BLaER1 (cell line): ENCODE results near the gene GIT1.
"Not testable (repeated sequence)": the region's sequence is repeated elsewhere in the genome, so short reads cannot be mapped to it uniquely, and the experiment has no call there.

ENCODE experiments used
- H3K27ac ChIP-seq: shearing (Covaris generic); formaldehyde crosslinking; 2 replicates; pipeline ENCODE4 v1.8.1; 2022
- H3K27me3 ChIP-seq: shearing (Covaris generic); formaldehyde crosslinking; 2 replicates; pipeline ENCODE4 v1.8.1; 2022
- H3K36me3 ChIP-seq: shearing (Covaris generic); formaldehyde crosslinking; 2 replicates; pipeline ENCODE4 v1.8.1; 2022
- H3K4me1 ChIP-seq: shearing (Covaris generic); formaldehyde crosslinking; 2 replicates; pipeline ENCODE4 v1.8.1; 2022
- H3K4me2 ChIP-seq: shearing (Covaris generic); formaldehyde crosslinking; 2 replicates; pipeline ENCODE4 v1.8.1; 2022
- H3K4me3 ChIP-seq: shearing (Covaris generic); formaldehyde crosslinking; 2 replicates; pipeline ENCODE4 v1.8.1; 2022
- H3K9ac ChIP-seq: shearing (Covaris generic); formaldehyde crosslinking; 2 replicates; pipeline ENCODE4 v1.8.1; 2022
- H3K9me3 ChIP-seq: shearing (Covaris generic); formaldehyde crosslinking; 2 replicates; pipeline ENCODE4 v1.8.1; 2022
- H4K20me1 ChIP-seq: shearing (Covaris generic); formaldehyde crosslinking; 2 replicates; pipeline ENCODE4 v1.8.1; 2022
- Cebpa-rat ChIP-seq: shearing (Covaris generic); IDR thresholded peaks from 2 replicates; pipeline ENCODE4 v1.8.1; 2022

GIT1 gene

GRCh38 chr17:29561554-29562517, 27.6 kb downstream of the GIT1 start:
- H4K20me1 ChIP-seq: peaks cover 10% of the 10 kb centered on the region
- H3K4me1 ChIP-seq: peaks cover 89% of the 10 kb centered on the region
- peak overlapping the region; percentile 75 for H3K9ac ChIP-seq
- H3K9me3 ChIP-seq: no peaks in the 10 kb centered on the region
- peak overlapping the region; percentile 48 for H3K4me3 ChIP-seq
- no peaks in the 10 kb centered on the region for H3K27me3 ChIP-seq
- H3K27ac ChIP-seq: peak overlapping the region; percentile 96
- TF ChIP-seq Cebpa-rat: no peak
- peak overlapping the region; percentile 97 for H3K4me2 ChIP-seq
- H3K36me3 ChIP-seq: peaks cover 23% of the 10 kb centered on the region

GRCh38 chr17:29560316-29560715, 29.1 kb downstream of the GIT1 start:
- no peak for TF ChIP-seq Cebpa-rat
- Histone ChIP-seq H3K9ac (peak overlapping the region; percentile 75), H3K4me1 (peaks cover 87% of the 10 kb centered on the region), H3K36me3 (peaks cover 23% of the 10 kb centered on the region), H3K27ac (peak overlapping the region; percentile 96), H3K4me3 (peak overlapping the region; percentile 48), H3K9me3 (no peaks in the 10 kb centered on the region), H3K27me3 (no peaks in the 10 kb centered on the region), H3K4me2 (peak overlapping the region; percentile 97), H4K20me1 (peaks cover 10% of the 10 kb centered on the region)

GRCh38 chr17:29559640-29560039, 29.8 kb downstream of the GIT1 start:
- peaks cover 7% of the 10 kb centered on the region for H4K20me1 ChIP-seq
- peaks cover 22% of the 10 kb centered on the region for H3K36me3 ChIP-seq
- H3K9ac ChIP-seq: peak overlapping the region; percentile 75
- H3K4me2 ChIP-seq: peak overlapping the region; percentile 97
- peak overlapping the region; percentile 96 for H3K27ac ChIP-seq
- peaks cover 80% of the 10 kb centered on the region for H3K4me1 ChIP-seq
- H3K9me3 ChIP-seq: no peaks in the 10 kb centered on the region
- no peak for TF ChIP-seq Cebpa-rat
- H3K27me3 ChIP-seq: no peaks in the 10 kb centered on the region
- peak overlapping the region; percentile 40 for H3K4me3 ChIP-seq

GRCh38 chr17:29558139-29558538, 31.3 kb downstream of the GIT1 start:
- Histone ChIP-seq H3K4me2 (peak overlapping the region; percentile 97), H3K4me1 (peaks cover 65% of the 10 kb centered on the region), H3K27ac (peak overlapping the region; percentile 96), H3K36me3 (peaks cover 20% of the 10 kb centered on the region)
- H3K27me3 ChIP-seq, H3K9ac ChIP-seq, H3K9me3 ChIP-seq, H4K20me1 ChIP-seq, H3K4me3 ChIP-seq: not testable (repeated sequence)

GRCh38 chr17:29557739-29558116, 31.7 kb downstream of the GIT1 start:
- no peaks in the 10 kb centered on the region for H3K9me3 ChIP-seq
- H3K27ac ChIP-seq: peak overlapping the region; percentile 45
- TF ChIP-seq Cebpa-rat: no peak
- no peak overlapping the region for H3K4me3 ChIP-seq
- no peaks in the 10 kb centered on the region for H4K20me1 ChIP-seq
- H3K4me1 ChIP-seq: peaks cover 61% of the 10 kb centered on the region
- no peaks in the 10 kb centered on the region for H3K27me3 ChIP-seq
- peaks cover 16% of the 10 kb centered on the region for H3K36me3 ChIP-seq
- peak overlapping the region; percentile 97 for H3K4me2 ChIP-seq
- no peak overlapping the region for H3K9ac ChIP-seq

- Histone ChIP-seq H3K27ac (0 out of 2 replicates have a peak overlapping the region, but pooled peaks have one; percentile 45), H3K4me2 (peak overlapping the region; percentile 97; the same call in 1 of the 2 replicates), H3K9me3 (no peaks in the 10 kb centered on the region), H3K4me3 (no peak overlapping the region), H3K9ac (no peak overlapping the region), H3K4me1 (peaks cover 56% of the 10 kb centered on the region), H3K36me3 (peaks cover 10% of the 10 kb centered on the region), H3K27me3 (no peaks in the 10 kb centered on the region), H4K20me1 (no peaks in the 10 kb centered on the region)
- TF ChIP-seq Cebpa-rat: no peak
Measured at GRCh38 chr17:29557085-29557738, 32.2 kb downstream of the GIT1 start.

GRCh38 chr17:29555840-29556239, 33.6 kb downstream of the GIT1 start:
- no peaks in the 10 kb centered on the region for H4K20me1 ChIP-seq
- peaks cover 42% of the 10 kb centered on the region for H3K4me1 ChIP-seq
- TF ChIP-seq Cebpa-rat: no peak
- no peaks in the 10 kb centered on the region for H3K27me3 ChIP-seq
- no peak overlapping the region for H3K4me3 ChIP-seq
- no peak overlapping the region for H3K9ac ChIP-seq
- no peak overlapping the region for H3K4me2 ChIP-seq
- H3K9me3 ChIP-seq: no peaks in the 10 kb centered on the region
- H3K27ac ChIP-seq: no peak overlapping the region
- H3K36me3 ChIP-seq: peaks cover 17% of the 10 kb centered on the region; the same call in 1 of the 2 replicates

GRCh38 chr17:29549177-29549923, 40.1 kb downstream of the GIT1 start:
- Histone ChIP-seq H3K36me3 (peaks cover 19% of the 10 kb centered on the region; the same call in 1 of the 2 replicates), H3K4me2 (peak overlapping the region; percentile 31; the same call in 1 of the 2 replicates), H3K4me3 (no peak overlapping the region), H3K27me3 (no peaks in the 10 kb centered on the region), H3K27ac (no peak overlapping the region), H3K9ac (no peak overlapping the region), H3K9me3 (no peaks in the 10 kb centered on the region), H3K4me1 (peaks cover 13% of the 10 kb centered on the region; the same call in 1 of the 2 replicates), H4K20me1 (no peaks in the 10 kb centered on the region)
- TF ChIP-seq Cebpa-rat: no peak

GRCh38 chr17:29546830-29547229, 42.6 kb downstream of the GIT1 start:
- Histone ChIP-seq H3K9me3 (no peaks in the 10 kb centered on the region), H3K27me3 (no peaks in the 10 kb centered on the region), H3K4me2 (no peak overlapping the region), H3K27ac (no peak overlapping the region), H3K36me3 (peaks cover 43% of the 10 kb centered on the region), H3K4me3 (no peak overlapping the region), H3K9ac (no peak overlapping the region), H3K4me1 (peaks cover 13% of the 10 kb centered on the region; the same call in 1 of the 2 replicates), H4K20me1 (no peaks in the 10 kb centered on the region)
- TF ChIP-seq Cebpa-rat: no peak
